GM19328 (cell line): ENCODE data around the gene UQCC5.

Experiments used
- ATAC-seq: cut with Tn5 transposase; IDR thresholded peaks from one replicate; pipeline ENCODE4 v1.9.1; 2021; ENCODE audit warnings: mild to moderate bottlenecking, moderate library complexity; ENCODE audit not compliant: unreplicated experiment

Gene UQCC5

GRCh38 chr3:52558436-52558835 lies 22.0 kb downstream of the UQCC5 start:
- no peak for ATAC-seq

GRCh38 chr3:52561028-52561747 lies 24.8 kb downstream of the UQCC5 start:
- ATAC-seq = no peak

- no peak for ATAC-seq
Measured at GRCh38 chr3:52563984-52564383, 27.6 kb downstream of the UQCC5 start.

DNA sequence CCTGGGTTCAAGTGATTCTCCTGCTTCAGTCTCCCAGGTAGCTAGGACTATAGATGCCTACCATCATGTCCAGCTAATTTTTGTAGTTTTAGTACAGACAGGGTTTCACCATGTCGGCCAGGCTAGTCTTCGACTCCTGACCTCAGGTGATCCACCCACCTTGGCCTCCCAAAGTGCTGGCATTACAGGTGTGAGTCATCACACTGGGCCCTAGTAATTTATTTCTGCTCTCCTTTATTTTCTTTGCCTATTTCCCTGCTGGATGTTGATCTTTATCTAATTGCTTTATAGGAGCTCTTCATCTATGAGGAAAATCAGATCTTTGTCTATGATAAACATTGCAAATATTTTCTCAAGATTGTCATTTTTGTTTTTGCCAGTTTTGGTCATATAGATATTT lies 31.7 kb downstream of the UQCC5 start:
- no peak for ATAC-seq

DNA sequence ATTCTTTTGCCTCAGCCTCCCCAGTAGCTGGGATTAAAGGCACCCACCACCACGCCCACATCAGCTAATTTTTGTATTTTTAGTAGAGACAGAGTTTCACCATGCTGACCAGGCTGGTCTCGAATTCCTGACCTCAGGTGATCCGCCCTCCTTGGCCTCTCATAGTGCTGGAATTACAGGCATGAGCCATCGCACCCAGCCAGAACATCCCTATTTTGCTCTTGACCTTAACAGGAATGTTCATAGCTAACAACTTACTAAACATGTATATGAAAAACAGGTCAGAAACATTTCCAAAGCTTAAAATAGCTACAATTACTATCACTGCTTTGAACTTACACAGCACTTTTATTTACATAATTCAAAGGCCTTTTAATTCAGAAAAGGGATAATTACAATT lies 33.7 kb downstream of the UQCC5 start:
- no peak for ATAC-seq

DNA sequence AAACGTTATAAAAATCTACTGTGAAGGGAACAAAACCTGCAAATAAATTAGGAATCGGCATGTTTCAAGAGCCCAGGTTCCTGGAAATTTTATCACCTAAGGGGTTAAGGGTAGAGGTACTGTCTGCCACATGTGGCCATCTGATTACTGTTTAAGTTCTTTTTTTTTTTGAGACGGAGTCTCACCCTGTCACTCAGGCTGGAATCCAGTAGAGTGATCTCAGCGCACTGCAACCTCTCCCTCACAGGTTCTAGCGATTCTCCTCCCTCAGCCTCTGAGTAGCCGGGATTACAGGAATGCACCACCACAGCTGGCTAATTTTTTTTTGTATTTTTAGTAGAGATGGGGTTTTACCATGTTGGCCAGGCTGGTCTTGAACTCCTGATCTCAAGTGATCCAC lies 35.8 kb downstream of the UQCC5 start:
- no peak for ATAC-seq

DNA sequence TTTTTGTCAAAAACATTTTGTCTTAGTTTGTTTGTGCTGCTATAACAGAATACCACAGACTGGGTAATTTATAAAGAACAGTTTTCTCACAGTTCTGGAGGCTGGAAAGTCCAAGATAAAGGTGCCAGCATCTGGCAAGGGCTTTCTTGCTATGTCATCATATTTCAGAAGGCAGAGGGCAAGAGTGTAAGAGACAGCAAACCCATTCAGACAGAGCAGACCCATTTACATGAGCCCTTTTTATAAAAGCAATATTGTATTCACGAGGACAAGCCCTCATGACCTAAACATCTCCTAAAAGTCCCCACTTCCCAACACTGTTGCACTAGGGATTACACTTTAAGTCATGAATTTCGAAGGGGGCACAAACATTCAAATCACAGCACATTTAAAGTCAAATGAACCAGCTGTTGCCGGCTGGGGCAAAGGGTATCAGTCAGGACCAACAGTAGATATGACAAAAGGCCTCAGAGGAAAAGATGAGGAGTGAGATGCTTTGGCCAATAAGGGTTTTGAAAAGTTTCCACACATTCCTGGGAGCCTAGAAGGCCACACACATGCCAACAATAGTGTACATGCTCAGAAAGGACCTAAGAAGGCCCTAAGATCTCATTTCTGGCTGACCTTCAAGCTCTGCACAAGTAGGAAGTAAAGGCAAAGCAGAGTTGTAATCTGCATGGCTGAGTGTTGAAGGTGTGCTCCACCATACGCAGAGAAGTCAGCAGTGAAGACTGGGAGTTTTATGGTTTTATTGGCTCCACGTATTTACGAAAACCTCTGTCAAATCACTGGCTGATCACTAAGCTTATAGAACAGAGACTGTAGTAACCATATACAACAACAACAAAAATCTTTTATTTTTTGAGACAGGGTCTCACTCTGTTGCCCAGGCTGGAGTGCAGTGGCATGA lies 37.9 kb downstream of the UQCC5 start:
- ATAC-seq = no peak
